ENCODE measurements around the gene DNAL1.

Gene DNAL1

GRCh38 chr14:73725116-73726024 is 80.6 kb downstream of the DNAL1 start:
- DNase-seq, result no peak

GRCh38 chr14:73726025-73726961 is 81.5 kb downstream of the DNAL1 start:
- DNase-seq, result no peak

- DNase-seq, result no peak
These were observed 82.4 kb downstream of the DNAL1 start for GRCh38 chr14:73727166-73727565.

GRCh38 chr14:73728717-73729330 is 84.0 kb downstream of the DNAL1 start:
- peak; percentile 90 for DNase-seq

GRCh38 chr14:73729556-73730265 is 84.9 kb downstream of the DNAL1 start:
- DNase-seq, result no peak

- no peak for DNase-seq
These were observed 86.3 kb downstream of the DNAL1 start for GRCh38 chr14:73731111-73731510.

- DNase-seq, result no peak
These were observed 87.2 kb downstream of the DNAL1 start for GRCh38 chr14:73732006-73732405.

GRCh38 chr14:73736842-73737241 is 92.1 kb downstream of the DNAL1 start:
- DNase-seq, result no peak

GRCh38 chr14:73738518-73739173 is 93.9 kb downstream of the DNAL1 start:
- DNase-seq, result no peak

- no peak for DNase-seq
These were observed 94.5 kb downstream of the DNAL1 start for GRCh38 chr14:73739174-73739898.

- no peak for DNase-seq
These were observed 95.3 kb downstream of the DNAL1 start for GRCh38 chr14:73739899-73740617.

- DNase-seq, result no peak
These were observed 96.0 kb downstream of the DNAL1 start for GRCh38 chr14:73740618-73741326.

- peak; percentile 66 for DNase-seq
These were observed 96.6 kb downstream of the DNAL1 start for GRCh38 chr14:73741386-73741875.

GRCh38 chr14:73741876-73742519 is 97.2 kb downstream of the DNAL1 start:
- no peak for DNase-seq

- no peak for DNase-seq
These were observed 97.9 kb downstream of the DNAL1 start for GRCh38 chr14:73742520-73743238.

GRCh38 chr14:73743431-73743931 is 98.7 kb downstream of the DNAL1 start:
- DNase-seq, result peak; percentile 59

- no peak for DNase-seq
These were observed 99.5 kb downstream of the DNAL1 start for GRCh38 chr14:73744175-73744867.
